Frontal cortex (tissue), 4 donors: ENCODE data around the gene USP17L24. TPM values are rescaled to one million over a fixed set of nuclear protein-coding genes. Genes with fewer than 3 reads are reported as not detected.
"Not testable (repeated sequence)": the region's sequence is repeated elsewhere in the genome, so short reads cannot be mapped to it uniquely, and the experiment has no call there.

Source experiments
- DNase-seq, 2 donors: peaks; one replicate each; pipeline ENCODE4 v3.0.0; 2012; ENCODE audit warnings: low spot score in 2 of 2
- FAIRE-seq: peaks from 2 replicates; lab custom pipeline; 2012; peaks lifted over from hg19 to GRCh38; lab: Jason Lieb, UNC
- total RNA-seq: library from RNA; depleted of rRNA; stranded (reverse); fragments of >200 nt; gene quantifications from one replicate; pipeline ENCODE4 v1.2.3, GENCODE V29; 2014
- donor health status: control.
- donor health status: control.
- donor health status: control.

The USP17L24 gene
- total RNA-seq = not detected

GRCh38 chr4:9324865-9325264 is at the start of gene USP17L24:
Gene USP17L24 (plus strand): TSS chr4:9325165. CDS start chr4:9325165, 0 bp downstream.
- not testable (repeated sequence) for DNase-seq

GRCh38 chr4:9324191-9324590 is 774 bp upstream of the USP17L24 start:
- FAIRE-seq, DNase-seq: not testable (repeated sequence)

More at GRCh38 chr4:9324865-9325264, at the start of gene USP17L24:
- not testable (repeated sequence) for FAIRE-seq

GRCh38 chr4:9329611-9330010 is 4.6 kb downstream of the USP17L24 start, which contains the start of gene USP17L25:
Gene USP17L25 (plus strand): TSS chr4:9329911. CDS start chr4:9329911, 0 bp downstream.
- FAIRE-seq, DNase-seq: not testable (repeated sequence)

GRCh38 chr4:9334358-9334757 is 9.4 kb downstream of the USP17L24 start, which contains the start of gene USP17L26:
Gene USP17L26 (plus strand): TSS chr4:9334658. CDS start chr4:9334658, 0 bp downstream.
- not testable (repeated sequence) for FAIRE-seq, DNase-seq

- not testable (repeated sequence) for DNase-seq, FAIRE-seq
These were observed 14.1 kb downstream of the USP17L24 start, which contains the start of gene USP17L5 for GRCh38 chr4:9339103-9339502. Gene USP17L5 (plus strand): TSS chr4:9339403. CDS start chr4:9339403, 0 bp downstream.

- not testable (repeated sequence) for DNase-seq, FAIRE-seq
These were observed 18.9 kb downstream of the USP17L24 start, which contains the start of gene USP17L27 for GRCh38 chr4:9343848-9344247. Gene USP17L27 (plus strand): TSS chr4:9344148. CDS start chr4:9344148, 0 bp downstream.

GRCh38 chr4:9348593-9348992 is 23.6 kb downstream of the USP17L24 start, which contains the start of gene USP17L28:
Gene USP17L28 (plus strand): TSS chr4:9348893. CDS start chr4:9348893, 0 bp downstream.
- FAIRE-seq, DNase-seq: not testable (repeated sequence)

- DNase-seq, FAIRE-seq: not testable (repeated sequence)
These were observed 25.9 kb downstream of the USP17L24 start for GRCh38 chr4:9350866-9351265.

- FAIRE-seq = not testable (repeated sequence)
These were observed 28.4 kb downstream of the USP17L24 start, which contains the start of gene USP17L29 for GRCh38 chr4:9353338-9353737. Gene USP17L29 (plus strand): TSS chr4:9353638. CDS start chr4:9353638, 0 bp downstream.

GRCh38 chr4:9362829-9363228 is 37.9 kb downstream of the USP17L24 start, which contains the start of gene USP17L30:
Gene USP17L30 (plus strand): TSS chr4:9363129. CDS start chr4:9363129, 0 bp downstream.
- not testable (repeated sequence) for DNase-seq, FAIRE-seq

More at GRCh38 chr4:9353338-9353737, 28.4 kb downstream of the USP17L24 start, which contains the start of gene USP17L29:
- not testable (repeated sequence) for DNase-seq

Other genes with a start within 250 kb of the USP17L24 start
- gene FAM90A26, start 154.8 kb upstream of the USP17L24 start, total RNA-seq = not detected
- gene USP17L10, start 114.5 kb upstream of the USP17L24 start, total RNA-seq = not detected
- gene USP17L11, start 109.8 kb upstream of the USP17L24 start, total RNA-seq = not detected
- not detected for gene USP17L12, start 105.0 kb upstream of the USP17L24 start, total RNA-seq
- gene USP17L13, start 100.3 kb upstream of the USP17L24 start, total RNA-seq = not detected
- not detected for gene USP17L15, start 90.8 kb upstream of the USP17L24 start, total RNA-seq
- not detected for gene USP17L17, start 81.3 kb upstream of the USP17L24 start, total RNA-seq
- not detected for gene USP17L18, start 76.5 kb upstream of the USP17L24 start, total RNA-seq
- gene USP17L19, start 71.8 kb upstream of the USP17L24 start, total RNA-seq = not detected
- gene USP17L20, start 67.0 kb upstream of the USP17L24 start, total RNA-seq = not detected
- gene USP17L21, start 62.3 kb upstream of the USP17L24 start, total RNA-seq = not detected
- gene USP17L22, start 57.5 kb upstream of the USP17L24 start, total RNA-seq = not detected
- not detected for gene USP17L25, start 4.7 kb downstream of the USP17L24 start, total RNA-seq
- not detected for gene USP17L26, start 9.5 kb downstream of the USP17L24 start, total RNA-seq
- gene USP17L5, start 14.2 kb downstream of the USP17L24 start, total RNA-seq = not detected
- not detected for gene USP17L27, start 19.0 kb downstream of the USP17L24 start, total RNA-seq
- not detected for gene USP17L28, start 23.7 kb downstream of the USP17L24 start, total RNA-seq
- not detected for gene USP17L29, start 28.5 kb downstream of the USP17L24 start, total RNA-seq
- gene USP17L30, start 38.0 kb downstream of the USP17L24 start, total RNA-seq = not detected
- not detected for gene DEFB131A, start 119.2 kb downstream of the USP17L24 start, total RNA-seq